Effector CD8-positive, alpha-beta T cell (primary cell): ENCODE results near the gene CSF2RB.

ENCODE experiments used
- DNase-seq: peaks from one replicate; lab custom pipeline; 2025; lab: John Stamatoyannopoulos, UW

The CSF2RB gene

DNA sequence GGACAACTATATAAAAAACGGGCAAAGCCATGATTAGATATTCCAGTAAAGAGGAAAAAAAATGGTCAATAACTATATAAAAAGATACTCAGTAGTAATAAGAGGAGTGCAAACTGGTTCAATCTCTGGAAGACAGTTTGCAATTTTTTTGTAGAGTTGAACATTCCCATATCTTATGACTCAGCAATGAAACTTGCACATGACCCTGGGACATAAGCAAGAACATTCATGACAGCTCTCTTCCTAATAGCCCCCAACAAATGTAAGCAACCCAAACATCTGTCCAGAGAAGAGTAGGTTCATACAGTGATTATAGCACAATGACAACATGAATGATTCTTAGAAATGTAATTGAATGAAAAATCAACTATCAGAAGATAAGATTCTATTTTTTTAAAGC is 21.8 kb upstream of the CSF2RB start:
- no peak for DNase-seq

DNA sequence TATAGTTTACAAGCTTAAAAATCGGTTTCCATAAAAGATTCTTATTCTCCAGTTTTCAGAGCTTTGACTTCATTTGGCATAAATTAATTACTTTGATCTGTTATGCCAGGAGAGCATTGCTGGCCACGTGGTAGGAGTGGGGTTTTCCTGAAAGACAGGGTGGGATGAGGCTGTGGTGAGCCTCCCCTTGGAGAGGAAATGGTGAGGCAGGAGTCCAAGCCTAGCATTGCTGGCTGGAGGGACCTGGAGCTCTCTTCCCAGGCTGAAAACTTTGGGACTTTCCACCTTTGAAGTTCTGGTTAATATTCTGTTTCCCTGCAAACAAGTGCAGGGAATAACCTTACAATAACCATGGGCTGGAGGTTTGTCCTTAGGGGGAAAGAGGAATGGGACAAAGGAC is 21.1 kb upstream of the CSF2RB start:
- DNase-seq: no peak

DNA sequence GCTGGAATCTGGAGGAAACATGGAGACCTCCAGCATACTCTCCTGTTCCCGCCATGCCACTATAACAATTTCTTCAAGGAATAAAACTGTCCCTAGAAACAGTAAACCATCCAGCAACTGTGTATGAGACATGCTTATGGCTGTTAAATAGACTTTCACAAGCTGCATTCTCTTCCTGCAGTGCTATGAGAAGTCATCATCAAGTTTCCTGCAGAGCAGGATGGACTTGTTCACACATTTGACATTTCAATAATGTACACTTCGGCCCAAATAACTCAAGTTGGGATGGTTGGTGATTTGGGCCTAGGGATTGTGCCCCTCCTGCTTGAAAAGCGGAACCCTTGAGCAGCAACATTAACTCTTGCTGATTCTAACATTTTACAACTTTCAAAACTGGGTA is 20.2 kb upstream of the CSF2RB start:
- DNase-seq: no peak

DNA sequence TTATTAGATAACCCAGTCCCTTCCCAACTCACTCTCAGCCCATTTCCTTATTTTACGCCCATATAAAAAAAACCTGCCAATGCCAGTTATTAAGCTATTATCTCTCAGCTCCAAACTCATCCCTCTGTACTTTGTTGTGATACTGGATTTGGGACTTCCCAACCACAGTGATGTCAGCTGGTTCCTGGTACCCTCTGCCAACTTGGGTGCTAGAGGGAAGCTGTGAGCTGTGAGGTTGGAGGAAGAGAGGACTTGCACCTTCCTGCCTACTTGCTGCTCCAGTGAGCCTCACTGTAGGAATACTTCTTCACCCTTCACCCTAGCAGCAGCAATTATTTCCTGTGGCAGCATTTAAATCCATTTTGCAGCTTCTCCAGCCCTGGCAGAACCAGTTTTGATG is 19.2 kb upstream of the CSF2RB start:
- DNase-seq: no peak

DNA sequence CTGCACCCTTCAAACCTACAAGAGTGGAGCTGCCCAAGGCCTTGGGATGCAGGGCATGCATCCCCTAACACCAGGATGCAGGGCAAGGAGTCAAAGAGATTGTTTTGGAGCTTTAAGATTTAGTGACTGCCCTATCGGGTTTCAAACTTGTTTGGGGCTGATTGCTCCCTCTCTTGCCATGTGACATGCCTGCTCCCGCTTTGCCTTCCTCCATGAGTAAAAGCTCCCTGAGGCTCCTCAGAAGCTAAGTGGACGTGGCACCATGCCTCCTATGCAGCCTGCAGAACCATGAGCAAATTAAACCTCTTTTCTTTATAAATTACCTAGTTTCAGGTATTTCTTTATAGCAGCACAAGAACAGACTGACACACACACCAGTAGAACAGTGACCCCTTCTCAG is 15.8 kb upstream of the CSF2RB start:
- no peak for DNase-seq

DNA sequence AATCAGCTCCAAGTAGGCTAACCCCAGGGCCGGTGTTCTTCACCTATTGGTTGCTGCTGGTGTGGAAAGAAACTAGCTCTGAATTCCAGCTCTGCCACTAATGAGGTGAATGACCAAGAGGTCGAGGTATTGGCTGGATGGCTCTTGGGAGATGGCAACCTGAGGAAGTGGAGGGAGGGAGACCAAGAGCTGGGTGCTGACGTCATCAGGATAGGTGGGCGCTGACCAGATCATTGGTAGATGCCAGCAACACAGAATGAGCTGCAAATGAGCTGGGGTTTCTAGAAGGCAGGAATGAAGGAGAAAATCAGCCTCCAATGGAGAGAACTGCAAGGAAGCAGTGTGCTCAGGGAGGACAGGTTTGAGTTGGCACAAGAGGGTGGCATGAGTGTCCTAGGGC is 14.7 kb upstream of the CSF2RB start:
- no peak for DNase-seq

DNA sequence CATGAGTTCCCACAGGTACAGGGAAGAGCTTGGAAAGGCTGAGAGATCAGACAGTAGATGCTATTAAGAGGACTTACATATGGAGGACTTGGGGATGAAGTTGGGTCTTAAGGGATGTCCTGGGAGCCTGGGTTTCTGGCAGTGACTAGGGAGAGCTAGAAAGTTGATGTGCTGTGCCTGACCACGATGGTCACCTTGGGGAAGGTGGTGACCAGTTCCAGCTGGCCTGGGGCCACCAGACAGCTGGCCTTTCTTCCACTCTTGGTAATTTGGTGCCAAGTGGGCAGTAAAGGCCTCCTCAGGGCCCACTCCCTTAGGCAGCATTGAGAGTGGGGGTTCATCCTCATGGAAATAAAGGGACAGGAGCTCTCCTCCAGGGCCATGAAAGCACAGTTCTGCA is 13.9 kb upstream of the CSF2RB start:
- no peak for DNase-seq

DNA sequence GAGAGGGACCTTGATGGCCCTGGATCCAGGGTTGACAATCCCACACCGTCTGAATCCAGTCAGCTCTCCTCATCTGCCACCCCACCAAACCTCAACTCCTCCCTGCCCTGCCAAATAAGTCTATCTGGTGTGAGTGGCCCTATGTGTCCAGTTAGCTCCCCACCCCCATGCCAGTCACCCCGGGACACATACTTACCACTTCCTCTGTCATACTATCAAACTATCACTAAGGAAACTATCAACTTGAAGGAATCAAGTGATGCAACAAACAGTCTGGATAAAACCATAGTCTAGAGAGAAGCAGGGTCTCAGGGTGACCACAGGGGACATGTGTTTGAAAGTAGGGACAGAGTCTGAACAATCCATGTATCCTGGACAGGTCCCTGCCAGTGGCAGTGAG is 13.2 kb upstream of the CSF2RB start:
- no peak for DNase-seq

DNA sequence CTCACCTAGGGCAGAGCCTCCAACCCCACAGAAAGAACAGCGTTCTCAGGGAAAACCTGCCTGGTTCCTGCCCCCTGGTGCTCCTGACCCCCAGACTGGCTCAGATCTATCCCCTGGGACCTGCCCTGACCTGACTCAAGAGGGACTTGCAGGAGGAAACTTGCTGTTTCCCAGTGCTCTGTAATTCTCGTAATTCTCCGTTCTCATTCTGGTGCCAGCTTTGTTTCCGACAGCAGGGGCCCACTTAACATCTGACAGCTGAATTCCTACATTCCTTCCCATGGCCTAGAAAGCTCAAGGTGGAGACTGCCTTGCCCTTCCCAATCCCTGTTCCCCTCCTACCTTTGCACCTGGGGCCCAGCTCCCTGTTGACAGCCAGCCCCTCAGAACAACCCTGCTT is 12.5 kb upstream of the CSF2RB start:
- no peak for DNase-seq

DNA sequence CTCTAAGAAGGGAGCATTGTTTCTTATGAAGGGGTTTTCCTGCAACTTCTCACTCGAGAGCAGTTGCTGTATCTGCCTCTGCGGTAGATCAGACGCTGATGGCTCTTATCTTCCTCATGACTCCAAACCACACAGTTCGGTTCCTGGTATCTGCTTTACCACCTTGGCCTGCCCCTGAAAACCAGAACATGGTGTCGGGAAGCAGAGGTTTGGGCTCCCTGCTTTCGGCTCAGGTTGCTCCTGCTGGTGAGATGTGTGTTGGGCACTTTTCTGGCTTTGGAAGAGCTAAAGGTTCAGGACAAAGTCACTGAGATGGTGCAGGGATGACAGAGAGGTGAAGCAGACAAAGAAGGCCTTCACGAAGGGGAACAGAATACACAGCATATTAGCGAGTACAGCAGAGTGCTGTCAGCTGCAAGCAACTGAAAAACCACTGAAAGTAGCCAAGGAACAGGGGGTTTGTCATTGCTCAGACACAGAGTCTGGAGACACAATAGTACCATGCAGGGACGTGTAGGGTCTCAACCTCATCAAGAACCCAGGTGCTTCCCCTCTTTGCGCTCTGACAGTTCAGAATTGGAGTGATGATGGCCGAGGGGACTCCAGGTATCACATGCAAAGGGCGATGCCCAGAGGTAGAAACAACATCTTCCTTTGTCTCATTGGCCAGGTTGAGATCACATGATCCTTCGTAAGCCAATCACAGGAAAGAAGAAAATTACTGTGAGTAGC is 11.9 kb upstream of the CSF2RB start:
- DNase-seq: no peak

DNA sequence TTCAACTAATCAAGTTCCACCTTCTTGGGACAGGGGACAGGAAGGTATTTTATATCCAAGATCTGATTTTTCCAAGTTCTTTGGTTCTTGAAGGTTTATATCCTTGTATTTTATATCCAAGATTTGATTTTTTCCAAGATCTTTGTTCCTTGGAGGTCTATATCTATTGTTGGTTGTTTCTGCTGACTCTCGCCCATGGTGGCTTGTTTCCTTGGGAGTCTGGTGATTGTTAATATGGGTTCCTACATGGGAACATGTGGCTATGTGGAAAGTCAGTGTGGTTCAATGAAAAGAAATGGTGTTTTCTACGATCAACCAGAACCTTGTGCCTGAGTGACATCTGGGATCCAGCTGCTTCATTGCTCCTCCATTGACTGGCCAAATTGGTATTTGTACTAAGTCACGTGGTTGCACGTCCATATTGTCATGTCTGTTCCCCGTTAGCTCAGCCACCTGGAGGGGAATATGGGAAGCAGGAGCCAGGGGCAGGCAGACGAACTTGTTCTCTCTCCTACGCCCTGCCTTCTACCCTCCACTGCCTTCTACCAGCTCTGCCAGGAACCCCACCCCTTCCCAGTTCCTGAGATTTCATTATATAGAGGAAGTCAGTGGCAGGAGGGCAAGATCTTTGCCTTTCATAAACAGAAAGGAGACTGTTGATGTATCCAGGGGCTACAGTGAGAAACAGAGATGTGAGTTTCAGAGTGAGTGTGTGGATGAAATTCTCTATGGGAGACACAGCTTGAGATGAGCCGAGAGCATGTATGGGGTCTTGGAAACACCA is 11.1 kb upstream of the CSF2RB start:
- DNase-seq: no peak

DNA sequence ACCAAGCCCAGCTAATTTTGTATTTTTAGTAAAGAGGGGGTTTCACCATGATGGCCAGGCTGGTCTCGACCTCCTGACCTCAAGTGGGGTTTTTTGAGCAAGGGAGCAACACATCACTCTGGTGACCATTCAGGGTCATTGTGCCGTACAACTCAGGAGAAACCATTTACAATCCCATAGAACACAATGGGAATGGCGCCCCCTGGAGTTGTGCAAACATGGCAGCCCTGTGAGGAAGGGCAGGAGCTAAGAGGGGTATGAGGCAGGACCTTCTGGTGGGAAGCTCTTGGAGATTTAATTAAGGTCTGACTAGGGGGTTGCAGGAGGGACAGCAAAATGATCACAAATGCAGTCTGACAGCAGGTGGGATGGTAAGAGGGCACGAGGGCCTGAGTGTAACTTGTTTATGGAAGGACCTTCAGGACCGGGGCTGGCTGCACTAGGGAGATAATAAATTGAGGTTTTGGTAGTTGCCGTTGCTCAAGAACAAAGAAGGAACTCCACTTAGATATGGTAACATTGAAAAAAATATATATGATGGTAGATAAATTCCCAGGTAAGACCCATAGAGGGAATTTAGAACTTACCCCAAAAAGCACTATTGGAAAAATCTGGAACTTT is 9.1 kb upstream of the CSF2RB start:
- no peak for DNase-seq

DNA sequence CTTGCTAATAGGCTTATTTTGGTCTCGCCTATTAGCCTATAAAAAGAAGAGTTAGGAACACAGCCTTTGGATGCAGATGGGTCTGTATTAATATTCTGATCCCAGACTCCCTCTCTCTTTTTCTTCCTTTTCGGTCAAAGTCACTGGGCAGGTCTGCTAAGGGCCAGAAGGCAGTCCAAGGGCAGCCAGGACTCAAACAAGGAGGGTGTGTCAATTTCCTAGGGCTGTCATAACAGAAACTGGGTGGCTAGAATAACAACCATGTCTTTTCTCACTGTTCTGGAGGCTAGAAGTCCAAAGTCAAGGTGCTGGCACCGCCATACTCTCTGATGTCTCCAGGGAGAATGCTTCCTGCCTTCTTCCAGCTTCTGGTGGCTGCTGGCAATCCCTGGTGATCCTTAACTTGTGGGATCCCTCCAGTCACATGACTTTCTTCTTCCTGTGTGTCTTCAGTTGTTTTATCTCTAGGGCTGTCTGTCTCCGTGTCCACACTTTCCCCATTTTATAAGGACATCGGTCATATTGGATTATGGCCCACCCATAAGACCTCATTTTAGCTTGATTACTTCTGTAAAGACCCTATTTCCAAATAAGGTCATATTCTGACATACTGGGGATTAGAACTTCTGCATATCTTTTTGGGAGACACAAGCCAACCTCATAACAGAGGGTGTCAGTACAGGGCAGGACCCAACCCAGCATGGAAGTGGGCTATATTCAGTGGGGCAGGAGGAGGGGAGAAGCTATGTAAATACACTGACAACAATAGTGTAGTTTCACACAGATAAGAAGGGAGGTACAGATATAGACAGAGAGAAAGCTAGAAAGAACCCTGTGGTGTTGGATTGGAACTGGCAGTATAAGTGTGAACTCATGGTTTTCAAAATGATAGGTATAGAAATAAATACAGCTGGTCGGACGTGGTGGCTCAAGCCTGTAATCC is 5.9 kb upstream of the CSF2RB start:
- DNase-seq: no peak

DNA sequence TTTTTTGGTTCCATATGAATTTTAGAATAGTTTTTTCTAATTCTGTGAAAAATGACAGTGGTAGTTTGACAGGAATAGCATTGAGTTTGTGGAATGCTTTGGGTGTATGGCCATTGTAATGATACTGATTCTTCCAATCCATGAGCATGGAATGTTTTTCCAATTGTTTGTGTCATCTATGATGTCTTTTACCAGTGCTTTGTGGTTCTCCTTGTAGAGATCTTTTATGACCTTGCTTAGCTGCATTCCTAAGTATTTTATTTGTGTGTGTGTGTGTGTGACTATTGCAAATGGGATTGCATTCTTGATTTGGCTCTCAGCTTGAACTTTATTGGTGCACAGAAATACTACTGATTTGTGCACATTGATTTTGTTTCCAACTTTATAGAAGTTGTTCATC is 3.0 kb upstream of the CSF2RB start:
- no peak for DNase-seq

DNA sequence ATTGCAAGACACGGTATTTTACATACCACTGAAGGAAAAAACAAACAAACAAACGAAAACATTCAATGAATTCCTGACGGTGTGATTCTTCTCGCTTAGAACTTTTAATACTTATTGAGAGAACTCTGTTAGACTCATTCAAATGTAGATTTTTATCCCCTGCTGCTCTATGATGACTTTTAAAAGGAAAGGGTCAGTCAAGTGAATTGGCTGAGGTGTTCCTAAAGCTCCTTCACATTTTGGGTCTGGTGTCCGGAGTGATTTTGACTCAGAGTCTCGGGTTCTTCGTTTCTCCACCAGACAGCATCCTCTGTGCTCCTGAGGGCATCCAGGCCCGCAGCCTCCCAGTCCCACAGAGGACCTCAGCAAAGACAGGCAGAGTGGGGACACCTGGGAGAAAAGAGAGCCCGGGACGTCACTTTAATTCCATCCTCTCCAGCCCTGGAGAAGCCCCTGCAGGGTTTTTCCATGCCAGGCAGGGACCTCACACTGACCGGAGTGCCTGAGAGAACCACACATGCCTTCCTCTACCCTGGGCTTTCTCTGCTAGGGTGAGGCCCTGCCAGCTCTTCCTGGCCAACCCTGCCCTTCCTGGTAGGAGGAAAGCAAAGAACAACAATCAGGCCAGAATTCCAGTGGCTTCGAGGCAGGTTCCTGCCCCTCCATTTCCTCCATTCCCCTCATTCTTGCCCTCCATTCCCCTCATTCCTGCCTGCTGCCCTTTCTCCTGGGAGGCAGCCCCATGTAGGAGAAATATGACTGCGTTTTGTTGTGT is 1.4 kb upstream of the CSF2RB start:
- no peak for DNase-seq

DNA sequence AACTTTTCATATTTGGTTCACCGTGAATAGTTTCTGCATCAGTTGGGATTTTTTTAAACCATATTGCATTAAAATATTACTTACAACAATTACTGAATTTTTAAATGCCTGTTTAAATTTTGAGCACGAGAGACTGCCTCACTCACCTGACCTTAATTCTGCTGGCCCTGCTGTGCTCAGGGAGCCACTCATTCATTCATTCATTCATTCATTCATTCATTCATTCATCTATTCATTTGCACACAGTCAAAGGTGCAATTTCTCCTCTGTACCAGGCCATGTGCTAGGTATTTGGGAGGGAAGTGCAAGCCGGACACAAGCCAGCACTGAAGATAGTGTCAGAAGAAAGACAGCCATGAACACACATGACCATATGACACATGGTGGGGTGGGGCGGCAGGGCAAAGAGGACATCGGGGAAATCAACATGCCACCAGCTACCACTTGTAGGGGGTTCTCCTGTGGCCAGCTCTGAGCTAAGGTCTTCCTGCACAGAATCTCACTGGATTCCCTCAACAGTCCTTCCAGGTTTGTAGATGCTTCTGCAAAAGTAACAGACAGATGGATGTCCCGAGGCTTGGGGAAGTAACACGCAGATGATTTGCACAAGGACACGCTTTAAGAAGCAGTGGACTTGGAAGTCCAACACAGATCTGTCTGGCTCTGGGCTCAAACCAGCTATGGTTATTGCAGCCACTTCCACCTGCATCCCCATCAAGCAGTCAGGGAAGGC is 568 bp upstream of the CSF2RB start:
- DNase-seq: no peak

DNA sequence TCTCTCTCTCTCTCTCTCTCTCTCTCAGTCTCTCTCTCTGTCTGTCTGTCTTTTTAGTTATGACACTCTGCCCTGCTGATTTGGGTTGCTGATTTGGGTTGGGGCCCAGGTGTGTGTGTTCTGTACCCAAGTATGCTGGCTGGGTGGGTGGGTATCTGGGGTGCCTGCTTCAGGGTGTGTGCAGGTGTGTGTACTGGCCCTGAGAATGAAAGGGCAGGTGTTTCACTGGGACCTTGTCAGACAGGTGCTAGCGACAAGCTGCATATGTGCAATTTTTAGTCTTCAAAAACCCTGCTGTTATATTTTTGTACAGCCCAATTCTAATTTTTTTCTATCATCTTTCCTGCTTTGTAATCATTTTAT is 943 bp downstream of the CSF2RB start:
- no peak for DNase-seq

DNA sequence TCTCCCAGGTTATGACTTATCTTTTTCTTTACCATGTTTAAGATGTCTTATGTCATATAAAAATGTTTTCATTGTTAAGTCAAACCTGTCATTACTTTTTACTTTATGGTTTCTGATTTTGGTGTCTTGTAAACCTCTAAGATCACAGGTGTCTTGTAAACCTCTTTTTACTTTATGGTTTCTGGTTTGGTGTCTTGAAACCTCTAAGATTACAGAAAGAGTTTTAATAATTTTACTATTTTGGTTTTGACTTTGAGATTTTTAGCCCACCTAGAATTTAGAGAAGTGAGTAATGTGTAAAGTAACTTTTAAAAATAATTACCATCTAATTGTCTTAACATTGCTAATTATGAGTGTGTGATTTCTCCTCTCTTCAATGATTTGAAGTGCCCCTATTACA is 2.6 kb downstream of the CSF2RB start:
- DNase-seq: no peak

DNA sequence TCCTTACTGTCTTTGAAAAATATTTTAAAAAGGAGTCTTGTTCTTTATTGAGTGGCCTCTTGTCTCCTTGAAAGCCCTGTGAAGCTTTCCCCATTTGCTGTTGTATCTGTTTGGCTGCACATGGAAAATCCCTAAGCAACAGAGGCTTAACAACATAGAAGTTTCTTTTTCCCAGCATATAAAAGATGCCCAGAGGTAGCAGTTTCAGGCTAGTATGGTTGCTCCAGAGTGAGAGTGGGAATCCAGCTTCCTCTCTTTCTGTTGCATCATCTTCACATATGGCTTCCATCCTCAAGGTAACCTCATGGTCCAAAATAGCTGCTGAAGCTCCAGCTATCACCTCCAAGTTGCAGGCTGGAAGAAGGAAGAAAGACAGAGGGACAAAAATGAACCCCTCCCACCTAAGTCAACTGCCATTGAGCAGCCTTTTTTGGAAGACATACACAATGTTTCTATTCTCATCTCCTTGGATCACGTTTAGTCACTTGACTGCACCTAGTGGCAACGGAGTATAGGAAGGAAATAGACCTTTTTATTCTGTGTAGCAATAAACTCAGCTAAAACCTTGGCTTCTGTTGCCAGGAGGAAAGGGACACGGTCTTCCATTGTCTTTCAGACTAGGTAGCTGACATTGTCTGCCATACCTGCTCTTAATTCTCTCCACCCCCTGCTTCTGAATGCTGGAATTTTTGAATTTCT is 5.3 kb downstream of the CSF2RB start:
- no peak for DNase-seq
